HCT116 (cell line): ENCODE data around the gene SMYD3. TPM values are rescaled to one million over a fixed set of nuclear protein-coding genes. Genes with fewer than 3 reads are reported as not detected.

Experiments
- ATAC-seq: fragments of 200-7000 bp; cut with Tn5 transposase; 2 replicates; pipeline ENCODE4 v1.9.1; 2020; ENCODE audit warnings: mild to moderate bottlenecking, moderate library complexity
- BruUV-seq: library from RNA; stranded (reverse); fragments of 400-500 nt; replicated peaks from 2 replicates; lab custom pipeline; 2021; lab: Mats Ljungman, UMichigan
- CTCF ChIA-PET: fragments of 300-600 bp; sonication (Branson Sonifier 250); formaldehyde crosslinking; loops from one replicate; lab custom pipeline; 2021; ENCODE audit warnings: antibody characterized with exemption; lab: Charles Lee
- POLR2A ChIA-PET: fragments of 300-600, 350-600 bp; sonication (Branson Sonifier 250); formaldehyde crosslinking; loops from one replicate; lab custom pipeline; 2021; ENCODE audit warnings: antibody characterized with exemption; lab: Charles Lee
- RAD21 ChIA-PET, 2 experiments: fragments of 300-600 bp; sonication (Branson Sonifier 250); formaldehyde crosslinking; loops; one replicate each; lab custom pipeline; 2023; ENCODE audit warnings: low total read pairs in 2 of 2; ENCODE audit not compliant: uncharacterized antibody in 2 of 2, unreplicated experiment in 2 of 2, low non-redundant PET in 1 of 2; lab: Charles Lee
- DNase-seq: peaks from one replicate; pipeline ENCODE4 v3.0.0-alpha.2; 2010; ENCODE audit warnings: low read depth, low spot score
- H2AFZ ChIP-seq: fragments of 200-600 bp; shearing (Covaris generic), sonication (generic); 2 replicates; pipeline ENCODE4 v1.6.1; 2017; ENCODE audit warnings: low read depth, mixed run types, mixed read lengths, antibody characterized with exemption, low read length; ENCODE audit not compliant: poor library complexity, severe bottlenecking
- H3K27ac ChIP-seq: 2 replicates; pipeline ENCODE4 v1.5.1; 2012; ENCODE audit warnings: low read depth, low read length
- H3K27me3 ChIP-seq: fragments of 200-600 bp; sonication (generic); 2 replicates; pipeline ENCODE4 v1.6.1; 2016; ENCODE audit warnings: mixed run types, low read length, mixed read lengths; ENCODE audit not compliant: insufficient read depth
- H3K36me3 ChIP-seq, 2 experiments: fragments of 200-500 bp in 1 of 2; fragments of 200-600 bp in 1 of 2; sonication (Bioruptor generic) in 1 of 2; sonication (generic) in 1 of 2; 2 replicates each; pipeline versions ENCODE4 v1.5.1 to v1.6.1; 2014 to 2016; ENCODE audit warnings: low read length in 2 of 2, inconsistent platforms in 1 of 2, mixed read lengths in 1 of 2, mixed run types in 1 of 2; ENCODE audit not compliant: insufficient read depth in 2 of 2, control insufficient read depth in 1 of 2
- H3K4me1 ChIP-seq, 2 experiments: fragments of 200-600 bp in 1 of 2; sonication (generic) in 1 of 2; 2 replicates each; pipeline versions ENCODE4 v1.5.1 to v1.6.1; 2012 to 2017; ENCODE audit warnings: low read length in 2 of 2, inconsistent platforms in 1 of 2, mild to moderate bottlenecking in 1 of 2, mixed read lengths in 1 of 2, mixed run types in 1 of 2, moderate library complexity in 1 of 2; ENCODE audit not compliant: insufficient read depth in 2 of 2, control insufficient read depth in 1 of 2
- H3K4me2 ChIP-seq: fragments of 200-600 bp; sonication (generic); 2 replicates; pipeline ENCODE4 v1.6.1; 2017; ENCODE audit warnings: mixed run types, low read length, mixed read lengths
- H3K4me3 ChIP-seq, 2 experiments: fragments of 200-600 bp in 1 of 2; sonication (generic) in 1 of 2; replicated peaks in 1 of 2; 2 replicates each; pipeline ENCODE4 v1.5.1; 2011 to 2016; ENCODE audit warnings: low read length in 2 of 2, control low read depth in 1 of 2, low read depth in 1 of 2, mild to moderate bottlenecking in 1 of 2, mixed read lengths in 1 of 2, mixed run types in 1 of 2
- H3K79me2 ChIP-seq: fragments of 200-600 bp; sonication (generic); 2 replicates; pipeline ENCODE4 v1.6.1; 2017; ENCODE audit warnings: mild to moderate bottlenecking, mixed run types, low read length, moderate library complexity, mixed read lengths; ENCODE audit not compliant: insufficient read depth
- H3K9ac ChIP-seq: fragments of 200-600 bp; sonication (generic); 2 replicates; pipeline ENCODE4 v1.6.1; 2016; ENCODE audit warnings: low read length, mixed read lengths
- H3K9me2 ChIP-seq: fragments of 200-600 bp; sonication (generic), shearing (Covaris generic); 2 replicates; pipeline ENCODE4 v1.6.1; 2017; ENCODE audit warnings: mixed run types, mild to moderate bottlenecking, moderate library complexity; ENCODE audit not compliant: insufficient read depth
- H3K9me3 ChIP-seq, 2 experiments: fragments of 200-500 bp in 1 of 2; fragments of 200-600 bp in 1 of 2; sonication (Bioruptor generic) in 1 of 2; sonication (generic) in 1 of 2; 2 replicates each; pipeline ENCODE4 v1.6.1; 2014 to 2017; ENCODE audit warnings: low read length in 2 of 2, mixed read lengths in 2 of 2, inconsistent platforms in 1 of 2, low read depth in 1 of 2, mild to moderate bottlenecking in 1 of 2, mixed run types in 1 of 2, moderate library complexity in 1 of 2; ENCODE audit not compliant: control insufficient read depth in 1 of 2, insufficient read depth in 1 of 2
- H4K20me1 ChIP-seq: fragments of 200-600 bp; sonication (generic), shearing (Covaris generic); 2 replicates; pipeline ENCODE4 v1.6.1; 2017; ENCODE audit warnings: mixed run types, mild to moderate bottlenecking, moderate library complexity; ENCODE audit not compliant: insufficient read depth
- EGR1 ChIP-seq: IDR thresholded peaks from 2 replicates; pipeline ENCODE4 v1.6.1; 2012; ENCODE audit warnings: low read depth
- ELF1 ChIP-seq: IDR thresholded peaks from 2 replicates; pipeline ENCODE4 v1.6.1; 2012; ENCODE audit warnings: low read depth, borderline replicate concordance
- FOSL1 ChIP-seq: IDR thresholded peaks from 2 replicates; pipeline ENCODE4 v1.6.1; 2012; ENCODE audit warnings: low read depth
- JUND ChIP-seq: IDR thresholded peaks from 2 replicates; pipeline ENCODE4 v1.6.1; 2012
- POLR2A ChIP-seq: IDR thresholded peaks from 2 replicates; pipeline ENCODE4 v1.7.0; 2011; ENCODE audit warnings: borderline replicate concordance; ENCODE audit not compliant: insufficient read depth, insufficient read length; ENCODE audit errors: extremely low read depth
- SRF ChIP-seq: IDR thresholded peaks from 2 replicates; pipeline ENCODE4 v1.6.1; 2012; ENCODE audit warnings: low read depth
- TCF7L2 ChIP-seq: IDR thresholded peaks from 2 replicates; pipeline ENCODE4 v1.7.0; 2011; ENCODE audit warnings: borderline replicate concordance, inconsistent platforms; ENCODE audit not compliant: insufficient read depth, insufficient read length; ENCODE audit errors: extremely low read depth
- intact Hi-C: fragments of 100-400 bp; cut with micrococcal nuclease; formaldehyde crosslinking; loops from 2 replicates; pipeline ENCODE4 v1.10.0; 2022
- total RNA-seq: library from RNA; stranded (reverse); gene quantifications from one replicate; pipeline ENCODE4 v1.2.1, GENCODE V29; 2021; ENCODE audit not compliant: unreplicated experiment
- TF ChIP-seq, protein P1 (sequence below): IDR thresholded peaks from 2 replicates; pipeline ENCODE4 v1.6.1; 2012
- TF ChIP-seq, protein P2 (sequence below): IDR thresholded peaks from 2 replicates; pipeline ENCODE4 v1.6.1; 2012; ENCODE audit warnings: low read depth
- TF ChIP-seq, protein P3 (sequence below): IDR thresholded peaks from 2 replicates; pipeline ENCODE4 v1.6.1; 2011; ENCODE audit warnings: mild to moderate bottlenecking, low read length, moderate library complexity; ENCODE audit not compliant: insufficient replicate concordance; ENCODE audit errors: extremely low read depth

The SMYD3 gene
- total RNA-seq, 1 experiment from 2014 or later = 33.6 TPM

DNA sequence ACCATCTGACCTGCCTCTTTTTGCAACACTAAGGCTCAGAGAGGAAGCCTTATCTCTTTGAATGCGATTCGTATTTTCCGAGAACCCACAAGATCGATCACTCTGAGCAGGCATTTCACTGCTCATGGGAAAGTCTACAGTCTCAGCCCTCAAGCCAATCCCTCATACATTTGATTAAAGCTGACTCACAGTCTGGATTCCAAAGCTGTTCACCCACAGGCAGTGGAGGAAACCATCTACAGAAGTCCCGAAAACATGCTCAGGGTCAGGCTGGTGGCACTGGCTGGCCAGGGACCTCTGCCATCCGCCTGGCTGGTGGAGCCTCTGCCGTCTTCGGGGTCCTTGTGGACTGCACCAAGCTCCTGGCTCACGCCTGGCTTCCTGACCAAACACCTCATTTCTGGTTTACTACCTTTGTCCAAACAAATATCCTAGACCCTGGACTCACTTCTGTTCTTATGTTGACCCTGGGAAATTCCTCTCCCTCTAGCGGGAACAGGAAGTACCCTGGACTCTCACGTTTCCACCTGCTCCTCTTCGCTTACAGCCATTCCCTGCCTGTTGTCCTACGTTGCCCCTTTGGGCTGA lies 650.0 kb downstream of the SMYD3 start:
- no peak overlapping the region for H3K27ac ChIP-seq
- peaks cover 0 to 25% of the 10 kb centered on the region in 2 experiments; a peak in 1 of 4 replicates for H3K4me1 ChIP-seq
- POLR2A ChIA-PET = no interaction called here
- H2AFZ ChIP-seq = no peak overlapping the region
- BruUV-seq = no TSS peak
- H3K27me3 ChIP-seq = no peaks in the 10 kb centered on the region
- DNase-seq = no peak
- RAD21 ChIA-PET = no interaction called here
- no peaks in the 10 kb centered on the region for H3K79me2 ChIP-seq
- H3K4me3 ChIP-seq = no peak overlapping the region
- H3K9me3 ChIP-seq = no peaks in the 10 kb centered on the region
- no peaks in the 10 kb centered on the region for H3K9me2 ChIP-seq
- CTCF ChIA-PET = no interaction called here
- intact Hi-C loops = no loop called here
- H3K36me3 ChIP-seq = no peaks in the 10 kb centered on the region
- H4K20me1 ChIP-seq = no peaks in the 10 kb centered on the region
- TF ChIP-seq, protein P1, sequence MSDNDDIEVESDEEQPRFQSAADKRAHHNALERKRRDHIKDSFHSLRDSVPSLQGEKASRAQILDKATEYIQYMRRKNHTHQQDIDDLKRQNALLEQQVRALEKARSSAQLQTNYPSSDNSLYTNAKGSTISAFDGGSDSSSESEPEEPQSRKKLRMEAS = no peak
- no peak for TF ChIP-seq JUND
- no peak for TF ChIP-seq POLR2A
- no peak for TF ChIP-seq TCF7L2
- TF ChIP-seq SRF = no peak
- TF ChIP-seq, protein P2, sequence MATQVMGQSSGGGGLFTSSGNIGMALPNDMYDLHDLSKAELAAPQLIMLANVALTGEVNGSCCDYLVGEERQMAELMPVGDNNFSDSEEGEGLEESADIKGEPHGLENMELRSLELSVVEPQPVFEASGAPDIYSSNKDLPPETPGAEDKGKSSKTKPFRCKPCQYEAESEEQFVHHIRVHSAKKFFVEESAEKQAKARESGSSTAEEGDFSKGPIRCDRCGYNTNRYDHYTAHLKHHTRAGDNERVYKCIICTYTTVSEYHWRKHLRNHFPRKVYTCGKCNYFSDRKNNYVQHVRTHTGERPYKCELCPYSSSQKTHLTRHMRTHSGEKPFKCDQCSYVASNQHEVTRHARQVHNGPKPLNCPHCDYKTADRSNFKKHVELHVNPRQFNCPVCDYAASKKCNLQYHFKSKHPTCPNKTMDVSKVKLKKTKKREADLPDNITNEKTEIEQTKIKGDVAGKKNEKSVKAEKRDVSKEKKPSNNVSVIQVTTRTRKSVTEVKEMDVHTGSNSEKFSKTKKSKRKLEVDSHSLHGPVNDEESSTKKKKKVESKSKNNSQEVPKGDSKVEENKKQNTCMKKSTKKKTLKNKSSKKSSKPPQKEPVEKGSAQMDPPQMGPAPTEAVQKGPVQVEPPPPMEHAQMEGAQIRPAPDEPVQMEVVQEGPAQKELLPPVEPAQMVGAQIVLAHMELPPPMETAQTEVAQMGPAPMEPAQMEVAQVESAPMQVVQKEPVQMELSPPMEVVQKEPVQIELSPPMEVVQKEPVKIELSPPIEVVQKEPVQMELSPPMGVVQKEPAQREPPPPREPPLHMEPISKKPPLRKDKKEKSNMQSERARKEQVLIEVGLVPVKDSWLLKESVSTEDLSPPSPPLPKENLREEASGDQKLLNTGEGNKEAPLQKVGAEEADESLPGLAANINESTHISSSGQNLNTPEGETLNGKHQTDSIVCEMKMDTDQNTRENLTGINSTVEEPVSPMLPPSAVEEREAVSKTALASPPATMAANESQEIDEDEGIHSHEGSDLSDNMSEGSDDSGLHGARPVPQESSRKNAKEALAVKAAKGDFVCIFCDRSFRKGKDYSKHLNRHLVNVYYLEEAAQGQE = no peak
- no peak for TF ChIP-seq EGR1
- TF ChIP-seq ELF1 = no peak
- TF ChIP-seq, protein P3, sequence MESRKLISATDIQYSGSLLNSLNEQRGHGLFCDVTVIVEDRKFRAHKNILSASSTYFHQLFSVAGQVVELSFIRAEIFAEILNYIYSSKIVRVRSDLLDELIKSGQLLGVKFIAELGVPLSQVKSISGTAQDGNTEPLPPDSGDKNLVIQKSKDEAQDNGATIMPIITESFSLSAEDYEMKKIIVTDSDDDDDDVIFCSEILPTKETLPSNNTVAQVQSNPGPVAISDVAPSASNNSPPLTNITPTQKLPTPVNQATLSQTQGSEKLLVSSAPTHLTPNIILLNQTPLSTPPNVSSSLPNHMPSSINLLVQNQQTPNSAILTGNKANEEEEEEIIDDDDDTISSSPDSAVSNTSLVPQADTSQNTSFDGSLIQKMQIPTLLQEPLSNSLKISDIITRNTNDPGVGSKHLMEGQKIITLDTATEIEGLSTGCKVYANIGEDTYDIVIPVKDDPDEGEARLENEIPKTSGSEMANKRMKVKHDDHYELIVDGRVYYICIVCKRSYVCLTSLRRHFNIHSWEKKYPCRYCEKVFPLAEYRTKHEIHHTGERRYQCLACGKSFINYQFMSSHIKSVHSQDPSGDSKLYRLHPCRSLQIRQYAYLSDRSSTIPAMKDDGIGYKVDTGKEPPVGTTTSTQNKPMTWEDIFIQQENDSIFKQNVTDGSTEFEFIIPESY = no peak
- TF ChIP-seq FOSL1 = no peak
- TF ChIP-seq, all 23 proteins: peak for 0
- Histone ChIP-seq H3K4me2 (no peak overlapping the region), H3K9ac (no peak overlapping the region)
- ATAC-seq = 0 out of 2 replicates have a peak, but pooled peaks have one; percentile 17
